Spleen (tissue), 7 donors: Measurements from ENCODE around the gene GPC3.

Experiments used
- CTCF ChIP-seq, 11 experiments: fragments of 200-600 bp in 7 of 11; fragments of 450-650 bp in 4 of 11; sonication (generic) in 4 of 11; IDR thresholded peaks in 8 of 11; conservative IDR thresholded peaks in 3 of 11; 1 replicate in 7 of 11; 2 replicates in 4 of 11; pipeline versions ENCODE4 v1.4.0 to v1.8.0; 2016 to 2021; ENCODE audit warnings: antibody characterized with exemption in 11 of 11, inconsistent platforms in 4 of 11, mild to moderate bottlenecking in 1 of 11
- POLR2A ChIP-seq, 3 donors: fragments of 450-650 bp; IDR thresholded peaks; one replicate each; pipeline ENCODE4 v1.5.1; 2017; ENCODE audit warnings: antibody characterized with exemption in 3 of 3, mild to moderate bottlenecking in 1 of 3
- POLR2AphosphoS5 ChIP-seq, 3 donors: sonication (generic); formaldehyde crosslinking; IDR thresholded peaks; one replicate each; pipeline ENCODE4 v1.5.1; 2017; ENCODE audit warnings: antibody characterized with exemption in 3 of 3
- donor health status: DM: no; HTN: no; CAD: no; lungs with moderate emphysema.
- donor health status: DM: no; HTN: no; CAD: no.
- donor health status: DM: no; HTN: no; CAD: no.

- TF ChIP-seq CTCF (IDR thresholded peaks at IDR 0.05 in 8 of 11, conservative IDR thresholded peaks at IDR 0.05 in 3 of 11) (no peak), POLR2A (IDR thresholded peaks at IDR 0.05) (no peak), POLR2AphosphoS5 (IDR thresholded peaks at IDR 0.05) (no peak)
Measured at GRCh38 chrX:133857640-133858269, 127.6 kb downstream of the GPC3 start.
